ENCODE results near the gene BEST4. TPM values are rescaled to one million over a fixed set of nuclear protein-coding genes. Genes with fewer than 3 reads are reported as not detected.
"Not testable (repeated sequence)": the region's sequence is repeated elsewhere in the genome, so short reads cannot be mapped to it uniquely, and the experiment has no call there.

Gene BEST4
- 0.96 TPM for polyA plus RNA-seq (ENCODE audit: insufficient read length)
- long read RNA-seq, donor 1: 0 reads
- long read RNA-seq, donor 2: 0 reads
- long read RNA-seq, donor 3: 0 reads
- long read RNA-seq, donor 4: 0 reads
- long read RNA-seq, donor 5: 0 reads
- long read RNA-seq, donor 6: 0 reads
- long read RNA-seq, donor 7: 0 reads
- long read RNA-seq, donor 8: 0 reads

GRCh38 chr1:44788120-44788860 lies at the start of gene BEST4:
Gene BEST4 (minus strand): TSS chr1:44788170. CDS start chr1:44787705, 465 bp downstream.
- no peak for DNase-seq

- peak; percentile 77 for DNase-seq
Measured at GRCh38 chr1:44835738-44836675, 48.0 kb upstream of the BEST4 start.

GRCh38 chr1:44834328-44834727 lies 46.4 kb upstream of the BEST4 start:
- no peak for DNase-seq

GRCh38 chr1:44832056-44832705 lies 44.2 kb upstream of the BEST4 start:
- no peak for DNase-seq

GRCh38 chr1:44831516-44831915 lies 43.5 kb upstream of the BEST4 start:
- DNase-seq: no peak

- no peak for DNase-seq
Measured at GRCh38 chr1:44830900-44831304, 42.9 kb upstream of the BEST4 start.

- DNase-seq: no peak
Measured at GRCh38 chr1:44829506-44830384, 41.8 kb upstream of the BEST4 start.

GRCh38 chr1:44828841-44829440 lies 41.0 kb upstream of the BEST4 start:
- DNase-seq: no peak

- DNase-seq: no peak
Measured at GRCh38 chr1:44828003-44828651, 40.2 kb upstream of the BEST4 start.

- no peak for DNase-seq
Measured at GRCh38 chr1:44827197-44828002, 39.4 kb upstream of the BEST4 start.

- DNase-seq: no peak
Measured at GRCh38 chr1:44826375-44827196, 38.6 kb upstream of the BEST4 start.

GRCh38 chr1:44824392-44824791 lies 36.4 kb upstream of the BEST4 start:
- DNase-seq: not testable (repeated sequence)

- DNase-seq: no peak
Measured at GRCh38 chr1:44822981-44823451, 35.0 kb upstream of the BEST4 start.

GRCh38 chr1:44822131-44822701 lies 34.2 kb upstream of the BEST4 start:
- DNase-seq: no peak

- no peak for DNase-seq
Measured at GRCh38 chr1:44821240-44821715, 33.3 kb upstream of the BEST4 start.

GRCh38 chr1:44820328-44821239 lies 32.6 kb upstream of the BEST4 start:
- no peak for DNase-seq
